Fibroblast of skin of scalp (primary cell): ENCODE measurements around the gene FAM131C. TPM values are rescaled to one million over a fixed set of nuclear protein-coding genes. Genes with fewer than 3 reads are reported as not detected.
"Not testable (repeated sequence)": the region's sequence is repeated elsewhere in the genome, so short reads cannot be mapped to it uniquely, and the experiment has no call there.

ENCODE experiments used
- DNase-seq: peaks from one replicate; pipeline ENCODE4 v3.0.0-alpha.2; 2013
- polyA plus RNA-seq, 2 experiments: library from polyadenylated mRNA; unstranded; fragments of 120-200 nt; gene quantifications; one replicate each; pipeline ENCODE4 v1.2.1, GENCODE V29; 2013; ENCODE audit not compliant: insufficient read length in 2 of 2

FAM131C gene
- 0.84 TPM for polyA plus RNA-seq (2013, experiment 1 of 2; ENCODE audit: insufficient read length)
- polyA plus RNA-seq (2013, experiment 2 of 2; ENCODE audit: insufficient read length), result 0.53 TPM

GRCh38 chr1:16073490-16074119, at the start of gene FAM131C:
TSS of gene FAM131C (minus strand) at chr1:16073651. CDS start at chr1:16073442, 209 bp downstream.
- DNase-seq, result peak; percentile 22

- DNase-seq, result peak; percentile 86
These were observed 49.5 kb upstream of the FAM131C start for GRCh38 chr1:16122916-16123315.

- DNase-seq, result peak; percentile 84
These were observed 49.0 kb upstream of the FAM131C start for GRCh38 chr1:16122350-16122881.

GRCh38 chr1:16120940-16121410, 47.5 kb upstream of the FAM131C start:
- DNase-seq, result no peak

- no peak for DNase-seq
These were observed 47.0 kb upstream of the FAM131C start for GRCh38 chr1:16120407-16120806.

- DNase-seq, result no peak
These were observed 46.5 kb upstream of the FAM131C start for GRCh38 chr1:16119926-16120325.

GRCh38 chr1:16119504-16119903, 46.1 kb upstream of the FAM131C start:
- no peak for DNase-seq

- no peak for DNase-seq
These were observed 45.3 kb upstream of the FAM131C start for GRCh38 chr1:16118706-16119105.

- DNase-seq, result no peak
These were observed 44.5 kb upstream of the FAM131C start for GRCh38 chr1:16117936-16118335.

- peak; percentile 58 for DNase-seq
These were observed 43.9 kb upstream of the FAM131C start for GRCh38 chr1:16117369-16117768.

- DNase-seq, result no peak
These were observed 43.2 kb upstream of the FAM131C start for GRCh38 chr1:16116625-16117024.

GRCh38 chr1:16116002-16116401, 42.6 kb upstream of the FAM131C start:
- DNase-seq, result no peak

- DNase-seq, result no peak
These were observed 42.1 kb upstream of the FAM131C start for GRCh38 chr1:16115468-16115983.

GRCh38 chr1:16114527-16115467, 41.3 kb upstream of the FAM131C start:
- DNase-seq, result no peak

GRCh38 chr1:16112596-16113555, 39.4 kb upstream of the FAM131C start:
- DNase-seq, result peak; percentile 49

GRCh38 chr1:16111771-16112595, 38.5 kb upstream of the FAM131C start:
- DNase-seq, result peak; percentile 78

- DNase-seq, result no peak
These were observed 37.4 kb upstream of the FAM131C start for GRCh38 chr1:16110884-16111283.

- DNase-seq, result no peak
These were observed 37.0 kb upstream of the FAM131C start for GRCh38 chr1:16110456-16110855.

GRCh38 chr1:16109571-16109970, 36.1 kb upstream of the FAM131C start:
- DNase-seq, result no peak

- not testable (repeated sequence) for DNase-seq
These were observed 33.6 kb upstream of the FAM131C start for GRCh38 chr1:16107039-16107438.

GRCh38 chr1:16101623-16102022, 28.2 kb upstream of the FAM131C start:
- no peak for DNase-seq
